Measurements from ENCODE around the gene EGLN3.
A peak's percentile ranks its signal among the peaks of the same experiment; 100 is the strongest.

The EGLN3 gene

DNA sequence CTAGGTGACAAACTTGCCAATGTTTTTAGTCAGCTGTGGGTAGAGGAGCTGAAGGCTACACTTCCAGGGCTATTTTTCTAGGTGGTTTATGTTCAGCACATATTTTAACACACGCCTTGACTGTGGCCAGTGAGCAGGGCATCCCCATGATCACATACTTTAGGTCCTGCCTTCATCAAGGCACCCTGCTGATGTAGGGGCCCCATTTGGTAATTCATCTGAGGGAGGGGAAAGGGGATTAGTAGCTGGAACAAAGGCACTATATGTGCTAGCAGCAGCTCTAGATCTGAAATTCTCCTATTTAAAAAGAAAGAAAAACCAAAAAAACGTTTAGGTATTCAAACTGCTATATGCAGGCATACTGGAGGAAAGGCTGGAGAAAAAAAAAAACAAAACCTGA lies 14.5 kb downstream of the EGLN3 start:
- H3K27ac ChIP-seq, result no peak overlapping the region
- H3K9ac ChIP-seq, result no peak overlapping the region
- no peaks in the 10 kb centered on the region for H3K36me3 ChIP-seq
- H3K27me3 ChIP-seq, result no peaks in the 10 kb centered on the region
- H3K4me1 ChIP-seq, result no peaks in the 10 kb centered on the region
- no peaks in the 10 kb centered on the region for H3K9me3 ChIP-seq
- TF ChIP-seq Cebpa-rat (IDR thresholded peaks at IDR 0.05), result no peak
- no peak overlapping the region for H3K4me3 ChIP-seq
- no peak overlapping the region for H3K4me2 ChIP-seq
- H4K20me1 ChIP-seq, result no peaks in the 10 kb centered on the region

DNA sequence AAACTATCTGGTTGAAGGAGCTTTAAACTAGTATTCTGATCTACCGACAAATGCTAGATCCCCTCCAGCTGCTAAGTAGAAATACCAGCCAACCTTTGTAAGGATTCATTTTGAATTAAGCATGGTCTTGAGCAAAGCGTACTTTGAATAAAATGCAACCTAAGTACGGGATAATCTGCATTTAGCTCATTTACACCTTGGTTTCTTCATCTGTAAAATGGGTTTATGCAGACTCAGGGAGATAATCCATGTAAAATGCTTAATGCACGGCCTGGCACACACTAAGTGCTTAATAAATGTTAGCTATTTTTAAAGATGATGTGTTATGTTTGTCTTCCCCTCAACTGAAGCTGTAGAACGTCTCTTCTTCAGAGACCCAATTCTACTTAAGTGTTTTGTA lies 15.9 kb downstream of the EGLN3 start:
- Histone ChIP-seq H3K27ac (no peak overlapping the region), H3K4me2 (no peak overlapping the region), H3K4me3 (no peak overlapping the region), H3K36me3 (no peaks in the 10 kb centered on the region), H4K20me1 (no peaks in the 10 kb centered on the region), H3K27me3 (no peaks in the 10 kb centered on the region), H3K9ac (no peak overlapping the region), H3K4me1 (no peaks in the 10 kb centered on the region), H3K9me3 (no peaks in the 10 kb centered on the region)
- no peak for TF ChIP-seq Cebpa-rat (IDR thresholded peaks at IDR 0.05)

DNA sequence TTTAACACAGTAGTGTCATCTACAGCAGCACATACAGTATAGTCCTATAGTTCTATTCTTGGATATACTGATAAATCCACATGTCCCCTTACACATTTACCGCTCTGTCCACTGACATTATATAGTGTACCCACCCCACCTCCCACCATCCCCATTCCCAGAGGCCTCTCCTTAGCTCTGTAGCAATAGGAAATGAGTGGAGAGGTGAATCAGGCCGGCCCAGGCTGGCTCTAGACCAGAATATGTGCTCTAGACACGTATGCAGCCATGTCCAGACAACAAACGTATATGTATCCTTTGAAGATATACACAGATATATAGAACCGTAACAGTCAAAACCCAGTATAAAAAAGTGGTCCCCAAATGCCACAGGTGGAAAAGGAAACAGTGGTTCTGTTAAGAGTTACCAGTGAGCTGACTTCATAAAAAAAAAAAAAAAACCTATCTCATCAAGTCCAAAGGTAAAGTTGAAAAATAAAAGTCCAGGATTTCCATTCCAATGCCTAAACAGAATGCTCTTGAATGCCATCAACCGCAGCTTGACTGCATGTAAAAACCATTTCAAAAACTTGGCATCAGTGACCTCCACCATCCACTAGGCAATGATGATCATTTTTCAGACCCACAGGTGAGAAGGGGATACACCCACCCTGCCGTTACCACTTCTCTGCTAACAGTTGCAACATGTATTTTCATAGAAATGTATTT lies 16.7 kb downstream of the EGLN3 start:
- Histone ChIP-seq H4K20me1 (no peaks in the 10 kb centered on the region), H3K36me3 (no peaks in the 10 kb centered on the region), H3K4me1 (no peaks in the 10 kb centered on the region), H3K4me2 (no peak overlapping the region), H3K27ac (no peak overlapping the region), H3K27me3 (no peaks in the 10 kb centered on the region), H3K4me3 (no peak overlapping the region), H3K9ac (no peak overlapping the region), H3K9me3 (no peaks in the 10 kb centered on the region)
- TF ChIP-seq Cebpa-rat (IDR thresholded peaks at IDR 0.05), result no peak

DNA sequence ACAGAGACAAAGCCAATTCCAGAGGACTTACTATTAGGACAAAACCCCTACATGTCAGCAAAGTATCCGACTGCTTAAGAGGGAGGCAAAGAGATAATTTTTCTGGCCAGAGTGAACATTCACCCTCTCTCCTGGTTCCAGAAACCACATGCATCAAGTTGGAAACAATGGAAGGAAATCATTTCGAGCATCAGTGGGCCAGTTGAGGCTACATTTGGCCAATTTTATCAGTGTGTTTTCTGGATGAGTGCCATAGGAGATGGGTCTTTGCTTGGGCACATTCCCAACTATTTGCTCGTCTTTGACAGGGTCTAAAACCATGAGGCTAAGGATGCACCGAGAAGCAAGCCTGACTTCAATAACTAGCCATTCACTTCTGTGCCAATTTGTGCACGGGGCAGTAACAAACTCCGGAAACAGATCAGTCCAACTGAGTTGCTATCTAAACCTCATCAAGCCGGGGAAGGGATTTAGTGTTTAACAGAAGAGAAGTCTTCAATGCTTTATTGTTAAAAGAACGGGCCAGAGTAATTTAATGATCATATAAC lies 17.4 kb downstream of the EGLN3 start:
- Histone ChIP-seq H3K4me3 (no peak overlapping the region), H3K9me3 (no peaks in the 10 kb centered on the region), H3K36me3 (no peaks in the 10 kb centered on the region), H3K4me2 (no peak overlapping the region), H4K20me1 (no peaks in the 10 kb centered on the region), H3K27me3 (no peaks in the 10 kb centered on the region), H3K27ac (no peak overlapping the region), H3K9ac (no peak overlapping the region), H3K4me1 (no peaks in the 10 kb centered on the region)
- TF ChIP-seq Cebpa-rat (IDR thresholded peaks at IDR 0.05), result no peak

DNA sequence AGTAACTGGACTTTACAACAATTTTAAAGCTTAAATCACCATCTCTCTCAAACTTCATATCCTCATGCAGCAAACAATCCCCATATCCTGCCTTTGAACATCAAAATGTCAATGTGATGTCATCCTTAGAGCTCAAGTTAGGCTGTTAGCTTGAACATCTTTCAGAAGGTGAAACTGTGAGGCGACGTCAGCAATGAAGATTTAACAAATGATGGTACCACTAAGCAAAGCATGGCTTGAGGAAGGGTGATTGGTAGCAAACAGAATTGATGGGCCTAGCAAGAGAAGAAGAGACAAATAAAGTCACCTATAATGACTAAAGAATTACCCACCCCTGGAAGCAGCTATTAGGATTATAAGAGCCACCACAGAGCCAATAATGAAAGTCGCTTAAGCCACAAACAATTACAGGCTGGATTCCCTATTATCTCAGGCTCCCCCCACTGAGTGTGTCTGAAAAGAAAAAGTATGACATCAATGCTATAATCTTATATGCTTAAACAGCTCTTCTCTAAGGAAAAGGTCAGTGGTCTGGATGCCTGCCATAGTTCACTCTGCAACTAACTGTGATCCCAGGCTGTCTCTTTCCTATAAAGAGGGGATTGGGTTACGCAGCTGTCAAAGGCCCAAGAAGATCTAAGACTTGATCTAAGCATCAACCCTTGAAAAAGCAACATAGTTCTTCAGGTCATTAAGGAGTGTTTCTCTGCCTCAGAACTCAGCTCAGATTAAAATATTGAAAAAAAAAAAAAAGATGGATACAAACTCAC lies 18.1 kb downstream of the EGLN3 start:
- no peak overlapping the region for H3K4me2 ChIP-seq
- H3K27me3 ChIP-seq, result no peaks in the 10 kb centered on the region
- H3K27ac ChIP-seq, result no peak overlapping the region
- H3K4me1 ChIP-seq, result no peaks in the 10 kb centered on the region
- TF ChIP-seq Cebpa-rat (IDR thresholded peaks at IDR 0.05), result no peak
- H3K4me3 ChIP-seq, result no peak overlapping the region
- no peaks in the 10 kb centered on the region for H3K36me3 ChIP-seq
- H3K9me3 ChIP-seq, result no peaks in the 10 kb centered on the region
- H4K20me1 ChIP-seq, result no peaks in the 10 kb centered on the region
- no peak overlapping the region for H3K9ac ChIP-seq

DNA sequence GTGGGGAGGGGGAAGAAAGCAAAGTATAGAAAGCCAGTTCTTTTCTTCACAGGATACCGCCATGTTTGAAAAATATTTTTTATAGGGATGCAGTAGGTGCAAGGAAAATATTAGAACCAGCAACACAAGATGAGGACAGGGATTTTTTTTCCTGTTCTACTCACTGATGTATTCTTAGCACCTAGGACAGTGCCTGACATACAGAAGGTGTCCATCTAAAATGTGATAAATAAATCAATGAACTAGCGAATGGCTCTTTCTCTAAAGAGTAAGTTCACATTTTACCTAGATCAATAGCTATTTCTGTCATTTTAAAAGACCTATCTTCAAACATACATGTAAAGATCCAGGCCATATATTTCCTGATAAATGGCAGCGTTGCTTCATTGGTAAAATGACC lies 18.8 kb downstream of the EGLN3 start:
- Histone ChIP-seq H3K27ac (no peak overlapping the region), H3K27me3 (no peaks in the 10 kb centered on the region), H3K4me1 (no peaks in the 10 kb centered on the region), H3K9ac (no peak overlapping the region), H3K36me3 (no peaks in the 10 kb centered on the region), H4K20me1 (no peaks in the 10 kb centered on the region), H3K4me3 (no peak overlapping the region), H3K4me2 (no peak overlapping the region), H3K9me3 (no peaks in the 10 kb centered on the region)
- no peak for TF ChIP-seq Cebpa-rat (IDR thresholded peaks at IDR 0.05)

DNA sequence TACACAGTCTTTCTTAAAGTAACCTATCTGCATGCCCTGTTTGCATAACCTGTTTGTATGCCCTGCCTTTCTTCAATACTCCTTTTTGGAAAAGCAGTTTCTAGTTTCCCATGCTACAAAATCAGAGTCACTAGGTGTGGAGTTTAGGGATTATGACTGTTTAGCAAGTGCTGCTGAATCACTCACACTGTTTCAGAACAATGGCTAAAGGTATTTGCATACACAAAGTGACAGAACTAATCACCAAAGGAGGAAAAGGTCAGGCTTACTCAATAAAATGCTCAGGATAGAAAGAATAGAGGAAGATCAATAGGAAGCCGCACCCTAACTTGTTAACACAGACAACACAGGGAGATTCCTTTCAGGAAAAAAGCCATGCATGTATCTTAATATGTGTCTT lies 19.4 kb downstream of the EGLN3 start:
- Histone ChIP-seq H3K36me3 (no peaks in the 10 kb centered on the region), H3K9ac (no peak overlapping the region), H3K4me1 (no peaks in the 10 kb centered on the region), H3K9me3 (no peaks in the 10 kb centered on the region), H3K27me3 (no peaks in the 10 kb centered on the region), H3K4me2 (no peak overlapping the region), H3K27ac (no peak overlapping the region), H4K20me1 (no peaks in the 10 kb centered on the region), H3K4me3 (no peak overlapping the region)
- TF ChIP-seq Cebpa-rat (IDR thresholded peaks at IDR 0.05), result no peak

DNA sequence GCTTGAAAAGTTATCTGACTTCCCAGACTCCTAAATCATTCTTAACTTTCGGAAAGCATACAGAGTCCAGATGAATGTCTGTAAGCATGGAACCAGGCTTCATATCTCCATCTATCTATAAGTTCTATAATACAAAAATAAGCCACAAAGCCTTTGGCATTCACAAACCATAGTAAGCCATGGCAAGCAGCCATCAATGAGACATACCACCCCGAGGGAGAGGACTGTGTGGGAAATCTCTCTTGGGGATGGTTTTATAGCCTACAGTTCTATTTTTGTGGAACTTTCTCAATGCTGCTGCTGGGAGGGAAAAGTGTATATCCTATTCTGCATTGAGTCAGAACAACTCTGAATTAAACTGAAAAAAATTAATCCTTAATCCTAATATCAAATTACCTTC lies 20.4 kb downstream of the EGLN3 start:
- no peak overlapping the region for H3K4me3 ChIP-seq
- no peaks in the 10 kb centered on the region for H4K20me1 ChIP-seq
- H3K27me3 ChIP-seq, result no peaks in the 10 kb centered on the region
- no peaks in the 10 kb centered on the region for H3K4me1 ChIP-seq
- H3K9ac ChIP-seq, result no peak overlapping the region
- no peaks in the 10 kb centered on the region for H3K9me3 ChIP-seq
- TF ChIP-seq Cebpa-rat (IDR thresholded peaks at IDR 0.05), result no peak
- H3K4me2 ChIP-seq, result no peak overlapping the region
- H3K36me3 ChIP-seq, result no peaks in the 10 kb centered on the region
- H3K27ac ChIP-seq, result no peak overlapping the region

DNA sequence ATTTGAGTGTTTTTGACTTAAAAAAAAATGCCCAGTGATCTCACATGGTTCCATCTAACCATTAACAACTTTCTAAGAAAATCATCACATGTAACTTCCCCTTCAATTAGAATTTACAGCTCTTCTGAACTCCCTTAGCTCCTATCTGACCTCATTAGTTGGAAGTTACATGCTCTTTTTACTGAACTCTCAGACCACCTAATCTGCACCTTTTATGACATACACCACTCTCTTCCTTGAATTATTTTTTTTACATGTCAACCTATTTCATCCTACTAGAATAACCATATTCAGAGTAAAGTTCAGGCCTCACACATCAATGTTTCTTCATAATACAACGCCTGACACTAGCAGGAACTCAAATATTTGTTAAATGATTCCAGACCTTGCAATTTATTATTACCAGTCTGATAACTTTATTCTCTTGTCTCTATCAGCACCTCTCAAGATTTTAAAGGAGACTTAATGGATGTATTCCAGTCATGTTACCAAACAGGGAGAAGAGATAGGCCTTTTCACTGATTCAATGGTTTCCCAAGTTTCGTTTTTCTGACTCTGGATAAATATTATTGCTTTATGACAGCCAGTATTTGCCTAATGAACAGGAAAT lies 21.0 kb downstream of the EGLN3 start:
- no peak overlapping the region for H3K4me3 ChIP-seq
- no peak overlapping the region for H3K4me2 ChIP-seq
- H3K36me3 ChIP-seq, result no peaks in the 10 kb centered on the region
- H3K4me1 ChIP-seq, result no peaks in the 10 kb centered on the region
- H3K9me3 ChIP-seq, result no peaks in the 10 kb centered on the region
- no peak overlapping the region for H3K27ac ChIP-seq
- no peaks in the 10 kb centered on the region for H4K20me1 ChIP-seq
- H3K27me3 ChIP-seq, result no peaks in the 10 kb centered on the region
- H3K9ac ChIP-seq, result no peak overlapping the region
- no peak for TF ChIP-seq Cebpa-rat (IDR thresholded peaks at IDR 0.05)

DNA sequence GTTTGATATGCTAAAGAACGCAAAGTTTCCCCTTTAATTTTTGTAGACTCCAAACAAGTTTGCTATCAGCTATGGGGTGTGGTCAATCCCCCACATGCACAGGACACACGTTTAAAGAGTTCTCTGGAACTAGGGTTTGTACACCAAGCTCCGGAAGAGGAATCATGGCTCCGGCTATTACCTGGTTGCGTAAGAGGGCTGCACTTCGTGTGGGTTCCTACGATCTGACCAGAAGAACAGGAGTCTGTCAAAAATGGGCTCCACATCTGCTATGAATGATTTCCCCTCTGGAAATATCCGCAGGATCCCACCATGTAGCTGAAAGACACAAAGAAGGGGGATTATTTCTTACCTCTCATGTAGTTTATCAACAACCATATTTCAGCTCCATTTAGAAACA lies 22.0 kb downstream of the EGLN3 start:
- H3K9ac ChIP-seq, result no peak overlapping the region
- H3K27me3 ChIP-seq, result no peaks in the 10 kb centered on the region
- H3K4me1 ChIP-seq, result no peaks in the 10 kb centered on the region
- H3K9me3 ChIP-seq, result no peaks in the 10 kb centered on the region
- H3K27ac ChIP-seq, result no peak overlapping the region
- no peak overlapping the region for H3K4me3 ChIP-seq
- TF ChIP-seq Cebpa-rat (IDR thresholded peaks at IDR 0.05), result peak; percentile 22; the same call in 1 of the 2 replicates
- H3K4me2 ChIP-seq, result no peak overlapping the region
- no peaks in the 10 kb centered on the region for H3K36me3 ChIP-seq
- no peaks in the 10 kb centered on the region for H4K20me1 ChIP-seq

All from BLaER1 (cell line).